T-helper 2 cell treated with Interferon-gamma antibody and Interleukin-4, amounts not matched to agents 100 ng/mL and 5 ng/mL, for 36 hours (primary cell): Measurements from ENCODE around the gene JPT1. TPM values are rescaled to one million over a fixed set of nuclear protein-coding genes. Genes with fewer than 3 reads are reported as not detected.

Experiments used
- intact Hi-C: fragments of 100-400 bp; cut with micrococcal nuclease; formaldehyde crosslinking; loops from one replicate; pipeline ENCODE4 v1.15.1; 2023
- total RNA-seq: library from RNA; stranded (reverse); gene quantifications from 2 replicates; pipeline ENCODE4 v1.2.3, GENCODE V29; 2022

The JPT1 gene
- total RNA-seq, 1 donor from 2014 or later = 259 TPM

- intact Hi-C loops = no loop called here
Observed at GRCh38 chr17:75087558-75088453, 66.5 kb downstream of the JPT1 start, which contains the start of gene SLC16A5. TSS of gene SLC16A5 (plus strand) at chr17:75087954. CDS start at chr17:75093637, 5,683 bp downstream.

- intact Hi-C loops = no loop called here
Observed at GRCh38 chr17:75087182-75087557, 67.1 kb downstream of the JPT1 start.

GRCh38 chr17:75086496-75087181 is 67.7 kb downstream of the JPT1 start:
- intact Hi-C loops = no loop called here

Other genes starting within 250 kb of the JPT1 start
- not detected in 2 replicates for gene USH1G, start 231.3 kb downstream of the JPT1 start, total RNA-seq
- gene OTOP2, start 230.2 kb downstream of the JPT1 start, total RNA-seq = not detected in 2 replicates
- gene OTOP3, start 218.6 kb downstream of the JPT1 start, total RNA-seq = not detected in 2 replicates
- 0.34 and 0.59 TPM in 2 replicates for gene HID1, start 181.8 kb downstream of the JPT1 start, total RNA-seq
- 0.64 and 0.73 TPM in 2 replicates for gene CDR2L, start 166.9 kb downstream of the JPT1 start, total RNA-seq
- 52.9 and 55.5 TPM in 2 replicates for gene MRPL58, start 141.8 kb downstream of the JPT1 start, total RNA-seq
- 203 and 208 TPM in 2 replicates for gene ATP5PD, start 107.5 kb downstream of the JPT1 start, total RNA-seq
- 17.2 and 17.5 TPM in 2 replicates for gene KCTD2, start 107.3 kb downstream of the JPT1 start, total RNA-seq
- gene SLC16A5, start 66.6 kb downstream of the JPT1 start, total RNA-seq = 6.3 and 8.7 TPM in 2 replicates
- gene ARMC7, start 44.5 kb downstream of the JPT1 start, total RNA-seq = 15.7 and 16.3 TPM in 2 replicates
- gene NT5C, start 22.8 kb downstream of the JPT1 start, total RNA-seq = 55.2 and 61.0 TPM in 2 replicates
- gene SUMO2, start 28.4 kb upstream of the JPT1 start, total RNA-seq = 545 and 551 TPM in 2 replicates
- gene NUP85, start 51.2 kb upstream of the JPT1 start, total RNA-seq = 114 and 118 TPM in 2 replicates
- gene GGA3, start 107.1 kb upstream of the JPT1 start, total RNA-seq = 70.6 and 77.2 TPM in 2 replicates
- 66.4 and 72.0 TPM in 2 replicates for gene MRPS7, start 107.4 kb upstream of the JPT1 start, total RNA-seq
- gene MIF4GD, start 116.7 kb upstream of the JPT1 start, total RNA-seq = 41.6 and 43.0 TPM in 2 replicates
- 45.8 and 47.6 TPM in 2 replicates for gene SLC25A19, start 134.9 kb upstream of the JPT1 start, total RNA-seq